Measurements from ENCODE around the gene PXDN.

Gene PXDN

GRCh38 chr2:1678609-1679008, 65.7 kb downstream of the PXDN start:
- Histone ChIP-seq H2AFZ (ENCODE audit: low read depth) (no peak overlapping the region), H3K4me3 (IDR thresholded peaks at IDR 0.05; ENCODE audit: insufficient read depth, low read depth, low read length) (no peak overlapping the region), H3K9ac (no peak overlapping the region), H3K27ac (no peak overlapping the region), H3K79me2 (ENCODE audit: insufficient read depth, low read depth) (no peaks in the 10 kb centered on the region), H3K4me1 (ENCODE audit: low read depth, poor library complexity, severe bottlenecking) (no peaks in the 10 kb centered on the region), H3K4me2 (no peak overlapping the region), H3K36me3 (ENCODE audit: insufficient read depth) (no peaks in the 10 kb centered on the region), H3K27me3 (ENCODE audit: insufficient read depth, low read depth) (no peaks in the 10 kb centered on the region), H4K20me1 (ENCODE audit: insufficient read depth) (no peaks in the 10 kb centered on the region)
- TF ChIP-seq, protein P1, sequence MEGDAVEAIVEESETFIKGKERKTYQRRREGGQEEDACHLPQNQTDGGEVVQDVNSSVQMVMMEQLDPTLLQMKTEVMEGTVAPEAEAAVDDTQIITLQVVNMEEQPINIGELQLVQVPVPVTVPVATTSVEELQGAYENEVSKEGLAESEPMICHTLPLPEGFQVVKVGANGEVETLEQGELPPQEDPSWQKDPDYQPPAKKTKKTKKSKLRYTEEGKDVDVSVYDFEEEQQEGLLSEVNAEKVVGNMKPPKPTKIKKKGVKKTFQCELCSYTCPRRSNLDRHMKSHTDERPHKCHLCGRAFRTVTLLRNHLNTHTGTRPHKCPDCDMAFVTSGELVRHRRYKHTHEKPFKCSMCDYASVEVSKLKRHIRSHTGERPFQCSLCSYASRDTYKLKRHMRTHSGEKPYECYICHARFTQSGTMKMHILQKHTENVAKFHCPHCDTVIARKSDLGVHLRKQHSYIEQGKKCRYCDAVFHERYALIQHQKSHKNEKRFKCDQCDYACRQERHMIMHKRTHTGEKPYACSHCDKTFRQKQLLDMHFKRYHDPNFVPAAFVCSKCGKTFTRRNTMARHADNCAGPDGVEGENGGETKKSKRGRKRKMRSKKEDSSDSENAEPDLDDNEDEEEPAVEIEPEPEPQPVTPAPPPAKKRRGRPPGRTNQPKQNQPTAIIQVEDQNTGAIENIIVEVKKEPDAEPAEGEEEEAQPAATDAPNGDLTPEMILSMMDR (conservative IDR thresholded peaks at IDR 0.05; ENCODE audit: low read depth, low read length) = no peak

GRCh38 chr2:1677821-1678165, 66.5 kb downstream of the PXDN start:
- Histone ChIP-seq H3K79me2 (ENCODE audit: insufficient read depth, low read depth) (no peaks in the 10 kb centered on the region), H2AFZ (ENCODE audit: low read depth) (no peak overlapping the region), H4K20me1 (ENCODE audit: insufficient read depth) (no peaks in the 10 kb centered on the region), H3K4me2 (no peak overlapping the region), H3K27me3 (ENCODE audit: insufficient read depth, low read depth) (no peaks in the 10 kb centered on the region), H3K4me3 (IDR thresholded peaks at IDR 0.05; ENCODE audit: insufficient read depth, low read depth, low read length) (no peak overlapping the region), H3K36me3 (ENCODE audit: insufficient read depth) (no peaks in the 10 kb centered on the region), H3K9ac (no peak overlapping the region), H3K4me1 (ENCODE audit: low read depth, poor library complexity, severe bottlenecking) (no peaks in the 10 kb centered on the region), H3K27ac (no peak overlapping the region)
- TF ChIP-seq, protein P1 (conservative IDR thresholded peaks at IDR 0.05; ENCODE audit: low read depth, low read length) = no peak

DNA sequence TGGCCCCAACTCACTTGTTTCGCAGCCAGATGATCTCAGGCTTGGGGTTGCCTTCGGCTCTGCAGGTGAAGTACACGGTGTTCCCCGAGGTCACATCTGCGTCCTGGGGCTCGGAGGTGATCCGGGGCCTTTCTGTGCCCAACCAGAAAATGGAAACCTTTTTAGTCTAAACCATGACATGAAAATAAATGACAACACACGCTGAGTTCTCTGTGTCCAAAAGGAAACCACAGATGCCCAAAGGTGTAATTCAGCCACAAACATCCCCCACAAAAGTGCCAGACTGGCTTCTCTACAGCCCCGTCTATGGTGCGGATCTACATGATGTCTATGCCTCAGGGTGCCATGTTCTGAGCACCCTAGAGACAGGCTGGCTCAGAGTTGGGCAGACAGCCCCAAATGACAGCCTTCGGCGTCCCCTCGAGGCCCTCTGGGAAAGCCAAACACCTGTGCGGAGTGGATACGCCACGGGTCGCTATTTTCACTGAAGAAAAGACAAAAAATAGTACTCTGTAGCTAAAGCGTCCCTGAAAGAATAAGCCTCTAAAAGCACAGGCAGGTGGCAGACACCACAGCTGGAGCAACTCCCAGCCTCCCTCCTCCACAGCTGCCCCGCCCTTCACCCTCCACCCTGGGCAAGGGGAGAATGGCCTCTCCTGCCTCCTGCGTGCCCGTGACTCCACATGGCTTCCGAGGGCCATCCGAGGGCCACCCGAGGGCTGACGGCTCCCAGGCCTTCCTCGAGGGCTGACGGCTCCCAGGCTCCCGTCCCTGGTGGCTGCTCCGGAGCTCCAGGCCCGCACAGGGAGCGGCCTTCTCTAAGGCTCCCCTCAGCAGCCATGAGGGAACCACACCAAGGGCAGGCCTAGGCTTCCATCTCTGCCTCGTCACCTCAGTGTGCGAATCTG, 67.1 kb downstream of the PXDN start:
- H3K27ac ChIP-seq = no peak overlapping the region
- H4K20me1 ChIP-seq (ENCODE audit: insufficient read depth) = no peaks in the 10 kb centered on the region
- H3K36me3 ChIP-seq (ENCODE audit: insufficient read depth) = no peaks in the 10 kb centered on the region
- H2AFZ ChIP-seq (ENCODE audit: low read depth) = no peak overlapping the region
- H3K27me3 ChIP-seq (ENCODE audit: insufficient read depth, low read depth) = no peaks in the 10 kb centered on the region
- no peaks in the 10 kb centered on the region for H3K79me2 ChIP-seq (ENCODE audit: insufficient read depth, low read depth)
- TF ChIP-seq, protein P1 (conservative IDR thresholded peaks at IDR 0.05; ENCODE audit: low read depth, low read length) = no peak
- H3K4me1 ChIP-seq (ENCODE audit: low read depth, poor library complexity, severe bottlenecking) = no peaks in the 10 kb centered on the region
- H3K9ac ChIP-seq = no peak overlapping the region
- H3K4me3 ChIP-seq (IDR thresholded peaks at IDR 0.05; ENCODE audit: insufficient read depth, low read depth, low read length) = no peak overlapping the region
- H3K4me2 ChIP-seq = no peak overlapping the region

DNA sequence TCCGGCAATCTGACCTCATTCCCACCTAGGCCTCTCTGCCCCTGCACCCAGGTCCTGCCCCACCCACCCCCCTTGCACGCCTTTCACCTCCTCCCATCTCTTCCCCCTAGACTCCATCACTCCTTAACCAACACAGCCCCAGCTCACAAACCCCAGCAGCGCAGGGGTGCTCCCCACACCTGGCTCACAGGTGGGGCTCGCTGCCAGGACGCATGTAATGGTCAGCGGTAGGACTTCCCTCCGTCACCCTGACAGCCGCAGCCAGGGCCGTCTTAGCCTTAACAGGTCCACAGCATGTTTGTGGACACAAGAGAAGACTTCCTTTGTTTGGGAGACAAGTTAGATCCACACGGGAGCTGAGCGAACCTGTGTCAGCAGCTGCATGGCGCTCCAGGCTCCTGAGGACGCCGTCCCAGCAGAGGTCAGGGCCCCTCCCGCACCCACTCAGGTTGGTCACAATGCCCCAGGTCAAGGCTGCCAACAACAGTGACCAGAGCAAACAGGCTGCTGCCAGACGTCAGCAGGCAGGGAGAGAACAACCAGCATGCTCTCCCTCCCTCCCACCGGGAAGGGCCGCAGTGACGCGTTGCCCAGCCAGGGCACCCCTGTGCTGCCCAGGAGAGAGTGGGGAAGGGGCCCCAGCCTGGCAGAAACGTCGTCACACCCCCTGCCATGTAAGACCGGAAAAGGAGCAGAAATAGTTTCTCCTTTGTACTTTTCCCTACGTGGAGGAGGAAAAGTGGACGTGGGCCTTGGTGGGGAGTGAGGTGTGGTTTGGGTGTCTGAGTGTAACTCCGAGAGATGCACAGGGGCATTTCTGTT, 68.0 kb downstream of the PXDN start:
- TF ChIP-seq, protein P1 (conservative IDR thresholded peaks at IDR 0.05; ENCODE audit: low read depth, low read length) = no peak
- H3K27ac ChIP-seq = no peak overlapping the region

More for the DNA sequence above, 68.0 kb downstream of the PXDN start:
- Histone ChIP-seq H4K20me1 (ENCODE audit: insufficient read depth) (no peaks in the 10 kb centered on the region), H2AFZ (ENCODE audit: low read depth) (no peak overlapping the region), H3K27me3 (ENCODE audit: insufficient read depth, low read depth) (no peaks in the 10 kb centered on the region), H3K9ac (no peak overlapping the region), H3K4me1 (ENCODE audit: low read depth, poor library complexity, severe bottlenecking) (no peaks in the 10 kb centered on the region), H3K79me2 (ENCODE audit: insufficient read depth, low read depth) (no peaks in the 10 kb centered on the region), H3K4me2 (no peak overlapping the region), H3K4me3 (IDR thresholded peaks at IDR 0.05; ENCODE audit: insufficient read depth, low read depth, low read length) (no peak overlapping the region), H3K36me3 (ENCODE audit: insufficient read depth) (no peaks in the 10 kb centered on the region)
